ENCODE results near the gene EPDR1. TPM values are rescaled to one million over a fixed set of nuclear protein-coding genes. Genes with fewer than 3 reads are reported as not detected.
"Not testable (repeated sequence)": the region's sequence is repeated elsewhere in the genome, so short reads cannot be mapped to it uniquely, and the experiment has no call there.

Gene EPDR1
- total and polyA plus RNA-seq, 5 donors = 13.9 to 24.0 (median 22.6) TPM

GRCh38 chr7:37954217-37954616 is 33.8 kb downstream of the EPDR1 start:
- ATAC-seq; DNase-seq; H3K4me1 ChIP-seq (ENCODE audit: control insufficient read depth, insufficient read depth, low read length); H3K27ac ChIP-seq (ENCODE audit: low read length); H3K4me3 ChIP-seq (ENCODE audit: low read length); H3K27me3 ChIP-seq (ENCODE audit: control insufficient read depth, insufficient read depth); intact Hi-C loops (cut with DNase I); H3K9me3 ChIP-seq (ENCODE audit: control insufficient read depth, low read length): not testable (repeated sequence)
- WGBS = 94% methylated on average over 1 of the region's 1 CpG

- no peaks in the 10 kb centered on the region for H3K9me3 ChIP-seq (ENCODE audit: control insufficient read depth, low read length)
- H3K27ac ChIP-seq (ENCODE audit: low read length) = no peak overlapping the region
- H3K27me3 ChIP-seq (ENCODE audit: control insufficient read depth, insufficient read depth) = peaks cover 3% of the 10 kb centered on the region
- no peak overlapping the region for H3K4me3 ChIP-seq (ENCODE audit: low read length)
- ATAC-seq (no peak), DNase-seq (no peak)
- no peaks in the 10 kb centered on the region for H3K4me1 ChIP-seq (ENCODE audit: control insufficient read depth, insufficient read depth, low read length)
- intact Hi-C loops (cut with DNase I) = no loop called here
Observed at GRCh38 chr7:37956791-37957190, 36.4 kb downstream of the EPDR1 start.

DNA sequence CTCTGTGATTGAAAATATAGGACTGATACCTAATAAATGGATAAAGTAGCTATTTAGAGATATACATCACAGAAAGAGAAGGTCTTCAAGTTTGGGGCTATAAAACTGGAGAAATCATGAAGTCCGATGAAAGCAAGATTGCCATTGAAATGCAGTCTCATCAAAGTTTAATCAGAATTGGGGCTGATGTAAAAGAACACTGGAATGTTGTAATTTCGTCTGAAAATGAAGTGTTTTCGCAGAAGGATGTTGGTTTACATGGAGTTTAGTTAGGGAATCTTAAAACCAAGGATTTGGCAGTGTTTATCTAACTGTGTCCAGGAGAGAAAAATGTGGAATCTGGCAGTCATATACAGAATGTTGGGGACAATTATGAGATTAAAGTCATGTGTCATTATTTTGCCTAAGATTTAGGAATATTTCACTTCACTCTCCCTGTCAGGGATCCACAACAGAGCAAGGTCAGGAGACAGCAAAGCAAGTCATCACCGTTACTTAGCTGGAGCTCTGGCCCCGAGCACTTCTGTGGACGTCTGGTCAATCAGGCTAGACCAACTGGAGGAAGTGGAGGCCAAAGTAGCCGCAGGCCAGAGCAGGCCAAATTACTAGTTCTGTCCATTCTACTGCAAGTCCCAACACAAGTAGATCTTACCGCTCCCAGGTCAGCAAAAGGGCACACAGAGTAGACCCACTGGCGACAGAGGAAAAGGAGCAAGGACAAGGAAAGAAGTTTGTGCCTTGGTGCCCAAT is 37.0 kb downstream of the EPDR1 start:
- peak in 1 of 2 donors; percentile 19 for ATAC-seq
- Histone ChIP-seq H3K4me1 (ENCODE audit: control insufficient read depth, insufficient read depth, low read length) (no peaks in the 10 kb centered on the region), H3K4me3 (ENCODE audit: low read length) (no peak overlapping the region), H3K9me3 (ENCODE audit: control insufficient read depth, low read length) (no peaks in the 10 kb centered on the region), H3K27me3 (ENCODE audit: control insufficient read depth, insufficient read depth) (peaks cover 3% of the 10 kb centered on the region), H3K27ac (ENCODE audit: low read length) (no peak overlapping the region)
- DNase-seq = no peak
- intact Hi-C loops (cut with DNase I) = no loop called here
- WGBS = 73% methylated on average over 9 of the region's 9 CpGs

- no peak overlapping the region for H3K4me3 ChIP-seq (ENCODE audit: low read length)
- H3K27me3 ChIP-seq (ENCODE audit: control insufficient read depth, insufficient read depth) = peaks cover 3% of the 10 kb centered on the region
- H3K4me1 ChIP-seq (ENCODE audit: control insufficient read depth, insufficient read depth, low read length) = no peaks in the 10 kb centered on the region
- intact Hi-C loops (cut with DNase I) = no loop called here
- no peak for ATAC-seq
- DNase-seq = no peak
- H3K9me3 ChIP-seq (ENCODE audit: control insufficient read depth, low read length) = no peaks in the 10 kb centered on the region
- H3K27ac ChIP-seq (ENCODE audit: low read length) = no peak overlapping the region
- WGBS = 78% methylated on average over 2 of the region's 2 CpGs
Observed at GRCh38 chr7:37960483-37960882, 40.0 kb downstream of the EPDR1 start.

GRCh38 chr7:37961251-37961650 is 40.8 kb downstream of the EPDR1 start:
- WGBS = 71% methylated on average over 5 of the region's 5 CpGs
- ATAC-seq = no peak
- DNase-seq = no peak
- no peaks in the 10 kb centered on the region for H3K4me1 ChIP-seq (ENCODE audit: control insufficient read depth, insufficient read depth, low read length)
- peaks cover 3% of the 10 kb centered on the region for H3K27me3 ChIP-seq (ENCODE audit: control insufficient read depth, insufficient read depth)
- H3K4me3 ChIP-seq (ENCODE audit: low read length) = no peak overlapping the region
- no peaks in the 10 kb centered on the region for H3K9me3 ChIP-seq (ENCODE audit: control insufficient read depth, low read length)
- intact Hi-C loops (cut with DNase I) = no loop called here
- H3K27ac ChIP-seq (ENCODE audit: low read length) = no peak overlapping the region

DNA sequence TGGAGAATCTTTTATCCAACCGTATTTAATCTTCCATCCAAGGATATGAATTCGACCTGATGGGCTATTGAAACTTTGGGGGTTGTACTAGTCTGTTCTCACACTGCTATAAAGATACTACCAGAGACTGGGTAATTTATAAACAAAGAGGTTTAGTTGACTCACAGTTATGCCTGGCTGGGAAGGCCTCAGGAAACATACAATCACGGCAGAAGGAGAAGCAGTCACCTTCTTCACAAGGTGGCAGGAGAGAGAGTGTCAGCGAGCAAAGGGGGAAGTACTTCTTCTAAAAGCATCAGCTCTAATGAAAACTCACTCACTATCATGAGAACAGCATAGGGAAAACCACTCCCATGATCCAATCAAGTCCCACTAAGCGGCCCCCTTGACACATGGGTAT is 43.8 kb downstream of the EPDR1 start:
- no peak for DNase-seq
- Histone ChIP-seq H3K4me3 (ENCODE audit: low read length) (no peak overlapping the region), H3K27ac (ENCODE audit: low read length) (no peak overlapping the region), H3K4me1 (ENCODE audit: control insufficient read depth, insufficient read depth, low read length) (no peaks in the 10 kb centered on the region), H3K27me3 (ENCODE audit: control insufficient read depth, insufficient read depth) (peaks cover 3% of the 10 kb centered on the region), H3K9me3 (ENCODE audit: control insufficient read depth, low read length) (no peaks in the 10 kb centered on the region)
- intact Hi-C loops (cut with DNase I) = no loop called here
- WGBS = 68% methylated on average over 5 of the region's 5 CpGs
- ATAC-seq = no peak

- no peak overlapping the region for H3K4me3 ChIP-seq (ENCODE audit: low read length)
- no peak overlapping the region for H3K27ac ChIP-seq (ENCODE audit: low read length)
- no peak for DNase-seq
- H3K27me3 ChIP-seq (ENCODE audit: control insufficient read depth, insufficient read depth) = no peaks in the 10 kb centered on the region
- no peak for ATAC-seq
- H3K9me3 ChIP-seq (ENCODE audit: control insufficient read depth, low read length) = no peaks in the 10 kb centered on the region
- H3K4me1 ChIP-seq (ENCODE audit: control insufficient read depth, insufficient read depth, low read length) = no peaks in the 10 kb centered on the region
- WGBS = 53% methylated on average over 3 of the region's 3 CpGs
- intact Hi-C loops (cut with DNase I) = no loop called here
Observed at GRCh38 chr7:37970211-37970610, 49.8 kb downstream of the EPDR1 start.

DNA sequence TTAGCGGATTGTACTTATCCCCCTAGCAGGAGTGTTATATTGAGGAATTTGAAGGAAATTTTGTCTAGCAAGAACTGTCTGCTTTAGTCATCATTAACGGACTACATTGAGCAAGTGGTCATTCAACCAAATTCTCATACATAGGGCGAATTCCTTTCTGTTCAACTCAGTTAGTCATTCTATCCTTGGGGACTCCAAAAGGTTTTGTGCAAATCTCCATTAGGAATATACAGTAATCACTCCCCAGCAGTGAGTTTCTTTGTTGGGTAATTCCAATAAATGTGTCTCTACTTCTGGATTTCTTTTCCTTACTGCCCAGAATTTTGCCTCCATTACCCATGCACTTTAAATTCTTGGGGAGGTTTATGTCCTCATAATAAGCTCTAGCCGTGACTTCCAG is 51.1 kb downstream of the EPDR1 start:
- intact Hi-C loops (cut with DNase I) = no loop called here
- ATAC-seq = no peak
- 90% methylated on average over 4 of the region's 4 CpGs for WGBS
- Histone ChIP-seq H3K4me1 (ENCODE audit: control insufficient read depth, insufficient read depth, low read length) (no peaks in the 10 kb centered on the region), H3K27me3 (ENCODE audit: control insufficient read depth, insufficient read depth) (no peaks in the 10 kb centered on the region), H3K4me3 (ENCODE audit: low read length) (no peak overlapping the region), H3K27ac (ENCODE audit: low read length) (no peak overlapping the region), H3K9me3 (ENCODE audit: control insufficient read depth, low read length) (no peaks in the 10 kb centered on the region)
- no peak for DNase-seq

- Histone ChIP-seq H3K9me3 (ENCODE audit: control insufficient read depth, low read length) (no peaks in the 10 kb centered on the region), H3K27me3 (ENCODE audit: control insufficient read depth, insufficient read depth) (no peaks in the 10 kb centered on the region), H3K4me3 (ENCODE audit: low read length) (no peak overlapping the region), H3K27ac (ENCODE audit: low read length) (no peak overlapping the region), H3K4me1 (ENCODE audit: control insufficient read depth, insufficient read depth, low read length) (no peaks in the 10 kb centered on the region)
- 5% methylated on average over 1 of the region's 1 CpG for WGBS
- ATAC-seq (no peak), DNase-seq (no peak)
- intact Hi-C loops (cut with DNase I) = no loop called here
Observed at GRCh38 chr7:37973915-37974314, 53.5 kb downstream of the EPDR1 start.

- no peak for ATAC-seq
- WGBS = 72% methylated on average over 4 of the region's 4 CpGs
- DNase-seq = no peak
- intact Hi-C loops (cut with DNase I) = no loop called here
- Histone ChIP-seq H3K4me1 (ENCODE audit: control insufficient read depth, insufficient read depth, low read length) (no peaks in the 10 kb centered on the region), H3K9me3 (ENCODE audit: control insufficient read depth, low read length) (no peaks in the 10 kb centered on the region), H3K27me3 (ENCODE audit: control insufficient read depth, insufficient read depth) (no peaks in the 10 kb centered on the region), H3K4me3 (ENCODE audit: low read length) (no peak overlapping the region), H3K27ac (ENCODE audit: low read length) (no peak overlapping the region)
Observed at GRCh38 chr7:37974711-37975110, 54.3 kb downstream of the EPDR1 start.

DNA sequence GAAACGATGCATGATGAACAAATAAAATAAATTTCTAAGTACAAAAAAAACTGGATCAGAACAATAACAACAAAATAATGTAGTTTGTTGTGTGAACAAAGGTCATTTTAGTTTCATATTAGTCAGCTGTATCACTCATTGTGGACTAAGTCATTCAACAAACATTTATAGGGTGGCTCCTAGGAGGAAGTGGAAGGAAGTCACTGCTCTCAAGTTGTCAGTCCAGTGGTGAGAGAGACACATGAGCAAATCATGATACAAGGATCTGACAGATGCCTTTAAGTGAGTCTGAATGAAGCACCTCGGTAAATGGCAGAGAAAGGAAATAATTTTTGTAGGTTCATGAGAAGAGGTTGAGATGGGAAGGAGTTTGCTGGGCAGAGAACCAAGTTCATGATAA is 56.8 kb downstream of the EPDR1 start:
- intact Hi-C loops (cut with DNase I) = no loop called here
- Histone ChIP-seq H3K27me3 (ENCODE audit: control insufficient read depth, insufficient read depth) (no peaks in the 10 kb centered on the region), H3K4me1 (ENCODE audit: control insufficient read depth, insufficient read depth, low read length) (no peaks in the 10 kb centered on the region), H3K27ac (ENCODE audit: low read length) (no peak overlapping the region), H3K9me3 (ENCODE audit: control insufficient read depth, low read length) (no peaks in the 10 kb centered on the region), H3K4me3 (ENCODE audit: low read length) (no peak overlapping the region)
- WGBS = 78% methylated on average over 2 of the region's 2 CpGs
- ATAC-seq = no peak
- no peak for DNase-seq

GRCh38 chr7:37981664-37982063 is 61.2 kb downstream of the EPDR1 start:
- no peaks in the 10 kb centered on the region for H3K4me1 ChIP-seq (ENCODE audit: control insufficient read depth, insufficient read depth, low read length)
- intact Hi-C loops (cut with DNase I) = no loop called here
- H3K27ac ChIP-seq (ENCODE audit: low read length) = no peak overlapping the region
- ATAC-seq = no peak
- no peak for DNase-seq
- H3K27me3 ChIP-seq (ENCODE audit: control insufficient read depth, insufficient read depth) = no peaks in the 10 kb centered on the region
- no peaks in the 10 kb centered on the region for H3K9me3 ChIP-seq (ENCODE audit: control insufficient read depth, low read length)
- no peak overlapping the region for H3K4me3 ChIP-seq (ENCODE audit: low read length)
